WI38 (cell line): Measurements from ENCODE around the gene WSB1.

Experiments
- H3K4me3 ChIP-seq: 2 replicates; pipeline ENCODE4 v1.5.1; 2011; ENCODE audit warnings: low read depth, mild to moderate bottlenecking, control low read depth, low read length
- CTCF ChIP-seq: IDR thresholded peaks from 2 replicates; pipeline ENCODE4 v1.5.1; 2012; ENCODE audit warnings: low read depth, mild to moderate bottlenecking, control low read depth, low read length

WSB1 gene

GRCh38 chr17:27306276-27306835, 12.4 kb downstream of the WSB1 start:
- H3K4me3 ChIP-seq, result no peak overlapping the region
- TF ChIP-seq CTCF, result no peak

- no peak for TF ChIP-seq CTCF
- no peak overlapping the region for H3K4me3 ChIP-seq
Observed at GRCh38 chr17:27310565-27311110, 16.7 kb downstream of the WSB1 start.

- no peak for TF ChIP-seq CTCF
- no peak overlapping the region for H3K4me3 ChIP-seq
Observed at GRCh38 chr17:27313301-27313700, 19.4 kb downstream of the WSB1 start.

- TF ChIP-seq CTCF, result no peak
- no peak overlapping the region for H3K4me3 ChIP-seq
Observed at GRCh38 chr17:27315322-27315721, 21.4 kb downstream of the WSB1 start.

GRCh38 chr17:27315796-27316465, 22.0 kb downstream of the WSB1 start:
- no peak for TF ChIP-seq CTCF

GRCh38 chr17:27318228-27318627, 24.3 kb downstream of the WSB1 start:
- no peak overlapping the region for H3K4me3 ChIP-seq
- TF ChIP-seq CTCF, result no peak

More at GRCh38 chr17:27315796-27316465, 22.0 kb downstream of the WSB1 start:
- H3K4me3 ChIP-seq, result no peak overlapping the region

GRCh38 chr17:27318633-27319032, 24.7 kb downstream of the WSB1 start:
- H3K4me3 ChIP-seq, result no peak overlapping the region
- TF ChIP-seq CTCF, result no peak
